ENCODE results near the gene JUND. TPM values are rescaled to one million over a fixed set of nuclear protein-coding genes. Genes with fewer than 3 reads are reported as not detected.

The JUND gene
- total RNA-seq, 1 donor from 2014 or later = 266 TPM

DNA sequence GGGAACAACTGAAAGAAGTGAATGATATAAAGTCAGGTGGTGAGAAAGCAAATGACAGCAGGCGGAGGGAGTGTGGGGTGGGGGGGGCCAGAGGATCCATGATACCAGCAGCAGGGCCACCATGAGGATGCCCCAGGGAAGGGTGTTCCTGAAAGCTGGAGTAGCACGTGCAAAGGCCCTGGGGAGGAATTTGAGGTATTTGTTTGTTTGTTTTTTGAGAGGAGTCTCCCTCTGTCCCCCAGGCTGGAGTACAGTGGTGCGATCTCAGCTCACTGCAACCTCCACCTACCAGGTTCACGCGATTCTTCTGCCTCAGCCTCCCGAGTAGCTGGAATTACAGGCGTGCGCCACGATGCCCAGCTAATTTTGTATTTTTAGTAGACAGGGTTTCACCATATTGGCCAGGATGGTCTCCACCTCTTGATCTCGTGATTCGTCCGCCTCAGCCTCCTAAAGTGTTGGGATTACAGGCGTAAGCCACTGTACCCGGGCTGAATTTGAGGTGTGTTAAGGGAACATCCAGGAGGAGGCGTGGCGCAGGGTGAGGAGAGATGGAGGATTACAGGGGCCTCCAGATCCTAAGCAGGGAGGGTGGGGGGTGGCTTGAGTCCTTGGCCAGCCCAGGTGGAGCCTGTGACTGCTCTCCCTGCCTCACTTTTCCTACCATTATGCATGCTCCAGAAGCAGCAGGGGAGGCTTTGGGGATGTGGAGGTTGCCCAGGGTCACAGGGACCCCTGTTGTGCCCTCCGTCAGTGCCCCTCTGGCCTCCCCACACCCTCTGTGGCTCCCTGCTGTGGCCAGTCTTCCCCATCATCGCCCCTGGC lies 12.4 kb upstream of the JUND start:
- TF ChIP-seq, protein P1, sequence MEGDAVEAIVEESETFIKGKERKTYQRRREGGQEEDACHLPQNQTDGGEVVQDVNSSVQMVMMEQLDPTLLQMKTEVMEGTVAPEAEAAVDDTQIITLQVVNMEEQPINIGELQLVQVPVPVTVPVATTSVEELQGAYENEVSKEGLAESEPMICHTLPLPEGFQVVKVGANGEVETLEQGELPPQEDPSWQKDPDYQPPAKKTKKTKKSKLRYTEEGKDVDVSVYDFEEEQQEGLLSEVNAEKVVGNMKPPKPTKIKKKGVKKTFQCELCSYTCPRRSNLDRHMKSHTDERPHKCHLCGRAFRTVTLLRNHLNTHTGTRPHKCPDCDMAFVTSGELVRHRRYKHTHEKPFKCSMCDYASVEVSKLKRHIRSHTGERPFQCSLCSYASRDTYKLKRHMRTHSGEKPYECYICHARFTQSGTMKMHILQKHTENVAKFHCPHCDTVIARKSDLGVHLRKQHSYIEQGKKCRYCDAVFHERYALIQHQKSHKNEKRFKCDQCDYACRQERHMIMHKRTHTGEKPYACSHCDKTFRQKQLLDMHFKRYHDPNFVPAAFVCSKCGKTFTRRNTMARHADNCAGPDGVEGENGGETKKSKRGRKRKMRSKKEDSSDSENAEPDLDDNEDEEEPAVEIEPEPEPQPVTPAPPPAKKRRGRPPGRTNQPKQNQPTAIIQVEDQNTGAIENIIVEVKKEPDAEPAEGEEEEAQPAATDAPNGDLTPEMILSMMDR (conservative IDR thresholded peaks at IDR 0.05; ENCODE audit: low read depth, low read length) = no peak
- peak overlapping the region; percentile 63 for H3K4me3 ChIP-seq (ENCODE audit: low read depth, low read length)
- no peak for DNase-seq (ENCODE audit: low read depth)

DNA sequence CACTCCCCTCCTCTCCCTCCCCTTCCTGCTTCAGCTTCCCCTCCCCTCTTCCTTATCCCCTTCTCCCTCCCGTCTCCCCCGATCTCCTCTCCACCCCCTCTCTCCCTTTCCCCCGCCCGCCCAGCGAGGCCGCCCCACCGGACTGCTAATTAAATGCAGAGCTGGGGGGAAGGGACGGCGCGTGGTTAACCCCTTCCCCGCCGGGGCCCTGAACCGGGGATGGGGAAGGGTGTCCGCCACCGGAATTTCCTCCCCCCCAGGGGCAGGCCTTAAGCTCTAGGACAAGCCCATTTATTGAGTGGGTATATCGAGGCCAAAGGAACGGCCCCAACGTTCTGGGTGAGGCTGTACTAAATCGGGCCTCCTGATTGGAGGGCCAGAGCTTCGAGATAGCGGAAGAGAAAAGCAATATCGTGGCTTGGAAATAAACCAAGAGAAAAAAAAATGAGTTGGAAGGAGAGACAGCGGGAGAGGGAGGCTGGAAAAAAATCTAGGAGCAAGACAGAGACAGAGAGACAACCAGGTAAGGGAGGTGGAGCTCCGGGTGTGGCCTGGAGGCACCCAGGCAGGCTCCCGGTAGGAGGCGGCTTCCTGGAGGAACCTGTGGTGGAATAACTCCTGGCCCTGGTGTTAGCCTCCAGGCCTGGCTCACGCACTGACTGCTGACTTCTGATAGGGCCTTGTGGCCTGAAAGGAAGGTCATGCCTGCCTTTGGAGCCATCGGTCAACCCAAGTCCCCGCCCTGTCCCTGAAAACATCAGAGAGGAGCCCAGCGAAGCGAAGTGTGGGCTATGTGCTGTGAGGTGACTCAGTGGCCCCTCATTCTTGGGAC lies 11.6 kb upstream of the JUND start:
- TF ChIP-seq, protein P1 (conservative IDR thresholded peaks at IDR 0.05; ENCODE audit: low read depth, low read length) = no peak
- peak overlapping the region; percentile 63 for H3K4me3 ChIP-seq (ENCODE audit: low read depth, low read length)
- DNase-seq (ENCODE audit: low read depth) = no peak

DNA sequence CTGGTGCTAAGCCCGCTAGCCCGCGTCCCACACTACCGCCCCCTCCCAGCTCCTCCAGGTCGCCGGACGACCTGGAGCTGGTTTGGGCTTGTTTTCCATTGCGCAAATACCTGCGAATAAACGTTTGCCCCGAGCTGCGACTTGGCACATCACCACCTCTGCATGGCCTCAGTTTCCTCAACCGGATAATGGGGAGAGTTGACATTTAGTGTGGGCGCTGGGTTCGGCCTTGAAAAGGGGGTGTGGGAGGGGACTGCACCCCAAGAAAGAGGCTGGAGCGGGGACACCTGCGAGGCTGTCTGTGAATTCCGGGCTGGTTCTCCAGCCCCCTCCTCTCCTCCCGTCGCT lies 11.0 kb upstream of the JUND start:
- no peak for DNase-seq (ENCODE audit: low read depth)
- peak overlapping the region; percentile 63 for H3K4me3 ChIP-seq (ENCODE audit: low read depth, low read length)
- TF ChIP-seq, protein P1 (conservative IDR thresholded peaks at IDR 0.05; ENCODE audit: low read depth, low read length) = no peak

DNA sequence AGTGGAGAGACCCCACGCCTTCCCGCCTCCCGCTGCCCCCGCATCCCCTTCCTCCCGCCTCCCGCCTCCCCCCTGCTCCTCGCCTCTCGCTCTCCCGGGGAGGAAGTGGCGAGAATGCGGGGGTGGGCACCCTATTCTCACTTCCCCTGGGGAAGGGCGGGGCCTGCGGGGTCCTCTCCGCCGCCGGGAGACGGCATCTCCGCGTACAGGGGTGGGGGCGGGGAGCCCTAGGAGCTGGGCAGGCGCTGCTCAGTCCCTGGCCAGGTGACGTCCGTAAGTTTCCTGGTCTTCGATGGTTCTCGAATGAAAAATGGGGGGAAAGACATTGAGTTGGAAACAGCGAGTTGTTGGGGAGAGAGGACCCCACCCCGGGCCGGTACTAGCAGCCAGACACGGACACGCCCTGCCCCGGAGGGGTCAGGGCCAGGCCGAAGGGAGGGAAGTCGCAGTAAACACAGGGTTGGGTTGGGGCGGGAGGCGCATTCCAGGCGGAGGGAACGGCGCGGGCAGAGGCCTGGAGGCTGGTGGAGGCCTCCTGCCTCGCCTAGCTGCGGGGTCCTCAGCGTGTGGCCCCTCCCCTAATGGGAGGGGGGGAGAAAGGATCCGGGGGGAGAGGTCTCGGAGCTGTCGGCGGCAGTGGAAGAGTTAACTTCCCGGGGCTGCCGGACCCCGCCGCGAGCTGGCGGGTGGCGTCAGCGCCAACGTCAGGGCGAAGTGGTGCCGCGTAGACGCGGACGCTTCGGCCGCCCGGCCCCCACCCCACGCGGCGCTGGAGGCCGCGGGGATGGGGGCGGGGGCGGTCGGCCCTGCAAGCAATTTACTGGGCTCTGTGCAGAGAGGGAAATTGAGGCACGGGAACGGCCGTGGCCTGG lies 10.4 kb upstream of the JUND start:
- DNase-seq (ENCODE audit: low read depth) = no peak
- TF ChIP-seq, protein P1 (conservative IDR thresholded peaks at IDR 0.05; ENCODE audit: low read depth, low read length) = no peak
- H3K4me3 ChIP-seq (ENCODE audit: low read depth, low read length) = peak overlapping the region; percentile 63

DNA sequence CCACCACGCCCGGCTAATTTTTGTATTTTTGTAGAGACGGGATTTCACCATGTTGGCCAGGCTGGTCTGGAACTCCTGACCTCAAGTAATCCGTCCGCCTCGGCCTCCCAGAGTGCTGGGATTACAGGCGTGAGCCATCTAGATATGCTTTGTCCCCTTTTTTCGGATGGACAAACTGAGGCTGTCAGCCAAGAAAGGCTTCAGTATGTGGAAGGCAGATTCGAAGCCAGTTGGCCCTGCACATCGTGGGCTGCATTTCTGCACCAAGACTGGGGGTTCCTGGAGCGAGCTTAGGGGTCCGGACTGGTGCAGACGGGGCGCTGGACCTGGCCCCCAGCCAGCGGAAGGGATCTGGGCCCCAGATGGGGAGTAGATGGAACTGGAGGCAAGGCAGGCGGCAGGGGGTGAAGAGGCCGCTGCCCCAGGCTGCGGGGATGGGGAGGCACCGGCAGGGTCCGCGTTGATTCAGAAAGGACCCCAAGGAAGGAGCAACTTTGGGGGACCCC lies 9.7 kb upstream of the JUND start:
- DNase-seq (ENCODE audit: low read depth) = no peak
- peak overlapping the region; percentile 63 for H3K4me3 ChIP-seq (ENCODE audit: low read depth, low read length)
- TF ChIP-seq, protein P1 (conservative IDR thresholded peaks at IDR 0.05; ENCODE audit: low read depth, low read length) = no peak

DNA sequence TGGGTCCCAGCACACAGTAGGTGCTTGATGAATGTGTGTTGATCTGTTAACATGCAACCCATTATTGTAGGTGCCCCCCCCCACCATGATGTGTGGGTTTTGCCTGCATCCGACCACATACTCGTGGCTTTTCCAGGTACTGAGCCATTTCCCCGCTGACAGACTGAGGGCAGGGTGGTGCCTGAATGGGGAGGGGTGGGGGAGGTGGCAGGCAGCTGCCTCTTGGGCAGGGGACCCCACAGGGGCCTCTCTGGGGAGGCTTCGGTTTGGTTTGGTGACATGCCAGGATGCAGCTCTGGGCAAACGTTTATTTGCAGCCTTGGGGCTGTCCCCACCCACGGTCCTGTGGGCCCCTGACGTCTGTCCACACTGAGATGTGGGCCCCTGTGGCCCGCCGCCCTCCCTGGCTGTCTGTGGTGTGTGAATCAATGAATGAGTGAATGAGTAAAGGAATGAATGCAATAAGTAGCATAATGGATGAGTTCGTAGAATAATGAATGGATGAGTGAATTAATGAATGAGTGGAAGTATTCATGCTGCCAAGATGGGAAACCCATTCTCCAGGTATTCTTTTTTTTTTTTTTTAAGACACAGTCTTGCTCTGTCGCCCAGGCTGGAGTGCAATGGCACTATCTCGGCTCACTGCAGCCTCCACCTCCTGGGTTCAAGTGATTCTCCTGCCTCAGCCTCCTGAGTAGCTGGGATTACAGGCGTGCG lies 9.0 kb upstream of the JUND start:
- TF ChIP-seq, protein P1 (conservative IDR thresholded peaks at IDR 0.05; ENCODE audit: low read depth, low read length) = no peak
- H3K4me3 ChIP-seq (ENCODE audit: low read depth, low read length) = no peak overlapping the region
- no peak for DNase-seq (ENCODE audit: low read depth)

Measured in epithelial cell of proximal tubule (primary cell).